Right atrium auricular region (tissue), 2 donors: ENCODE measurements around the gene ABCD3. TPM values are rescaled to one million over a fixed set of nuclear protein-coding genes. Genes with fewer than 3 reads are reported as not detected.
"Not testable (repeated sequence)": the region's sequence is repeated elsewhere in the genome, so short reads cannot be mapped to it uniquely, and the experiment has no call there.

Experiments
- DNase-seq: peaks from one replicate; pipeline ENCODE4 v3.0.0-alpha.2; 2019; ENCODE audit warnings: low spot score
- H3K27ac ChIP-seq, 2 donors: fragments of 200-600 bp; sonication (generic); 1 replicate in 1 of 2; 2 replicates in 1 of 2; pipeline ENCODE4 v1.5.1; 2016 to 2019
- H3K27me3 ChIP-seq, 2 donors: fragments of 200-600 bp; sonication (generic); one replicate each; pipeline versions ENCODE4 v1.5.1 to v1.6.0; 2017 to 2019
- H3K36me3 ChIP-seq: fragments of 200-600 bp; sonication (generic); one replicate; pipeline ENCODE4 v1.5.1; 2016
- H3K4me1 ChIP-seq, 2 donors: fragments of 200-600 bp; sonication (generic); one replicate each; pipeline versions ENCODE4 v1.5.1 to v1.6.0; 2017 to 2019
- H3K4me3 ChIP-seq, 2 donors: fragments of 200-600 bp; sonication (generic); 1 replicate in 1 of 2; 2 replicates in 1 of 2; pipeline ENCODE4 v1.5.1; 2017 to 2019; ENCODE audit warnings: mild to moderate bottlenecking in 1 of 2, moderate library complexity in 1 of 2
- H3K9me3 ChIP-seq, 2 donors: fragments of 200-600 bp; sonication (generic); one replicate each; pipeline ENCODE4 v1.5.1; 2019
- CTCF ChIP-seq, 2 donors: fragments of 200-600 bp; sonication (generic); IDR thresholded peaks; one replicate each; pipeline ENCODE4 v1.5.1; 2019; ENCODE audit warnings: antibody characterized with exemption in 2 of 2
- total RNA-seq, 2 donors: library from RNA; depleted of rRNA; stranded (reverse); fragments of >200 nt; gene quantifications; one replicate each; pipeline ENCODE4 v1.1.0, GENCODE V29; 2016

Gene ABCD3
- total RNA-seq, 2 donors from 2014 or later = 24.6 to 54.1 TPM

- TF ChIP-seq CTCF (IDR thresholded peaks at IDR 0.05) = no peak
- H3K4me3 ChIP-seq = no peak overlapping the region
- H3K4me1 ChIP-seq = peaks cover 0 to 5% of the 10 kb centered on the region in 2 donors
- peaks cover 0 to 7% of the 10 kb centered on the region in 2 donors for H3K9me3 ChIP-seq
- H3K27ac ChIP-seq = no peak overlapping the region
- H3K36me3 ChIP-seq = no peaks in the 10 kb centered on the region
- no peaks in the 10 kb centered on the region for H3K27me3 ChIP-seq
- DNase-seq = no peak
Observed at GRCh38 chr1:94433866-94434265, 15.7 kb downstream of the ABCD3 start.

DNA sequence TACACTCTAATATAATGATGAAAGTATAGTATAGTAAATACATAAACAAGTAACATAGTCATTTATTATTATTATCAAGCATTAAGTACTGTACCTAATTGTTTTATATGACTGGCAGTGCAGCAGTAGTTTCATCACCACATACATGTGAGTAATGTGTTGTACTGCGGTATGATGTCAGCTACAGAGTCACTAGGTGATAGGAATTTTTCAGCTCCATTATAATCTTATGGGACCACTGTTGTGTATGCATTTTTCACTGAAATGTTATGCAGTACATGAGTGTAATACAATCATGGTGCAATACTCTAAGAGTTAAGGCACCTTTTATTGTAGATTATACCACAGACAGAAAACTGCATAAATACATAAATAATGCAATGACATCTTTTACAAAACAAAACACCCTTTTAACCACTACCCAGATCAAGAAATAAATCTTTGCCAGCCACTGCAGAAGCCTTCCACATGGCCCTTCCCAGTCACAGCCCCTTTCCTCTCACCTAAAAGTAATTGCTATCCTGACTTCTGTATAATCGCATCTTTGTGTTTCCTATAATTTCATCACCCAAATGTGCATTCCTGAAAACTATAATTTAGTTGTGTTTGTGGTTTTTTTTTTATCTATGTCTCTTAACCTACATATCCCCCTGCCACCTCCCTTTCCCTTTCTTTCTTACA lies 16.3 kb downstream of the ABCD3 start:
- peaks cover 0 to 4% of the 10 kb centered on the region in 2 donors for H3K4me1 ChIP-seq
- peaks cover 0 to 7% of the 10 kb centered on the region in 2 donors for H3K9me3 ChIP-seq
- no peak overlapping the region for H3K27ac ChIP-seq
- no peak overlapping the region for H3K4me3 ChIP-seq
- TF ChIP-seq CTCF (IDR thresholded peaks at IDR 0.05) = no peak
- H3K36me3 ChIP-seq = no peaks in the 10 kb centered on the region
- DNase-seq = no peak
- no peaks in the 10 kb centered on the region for H3K27me3 ChIP-seq

DNA sequence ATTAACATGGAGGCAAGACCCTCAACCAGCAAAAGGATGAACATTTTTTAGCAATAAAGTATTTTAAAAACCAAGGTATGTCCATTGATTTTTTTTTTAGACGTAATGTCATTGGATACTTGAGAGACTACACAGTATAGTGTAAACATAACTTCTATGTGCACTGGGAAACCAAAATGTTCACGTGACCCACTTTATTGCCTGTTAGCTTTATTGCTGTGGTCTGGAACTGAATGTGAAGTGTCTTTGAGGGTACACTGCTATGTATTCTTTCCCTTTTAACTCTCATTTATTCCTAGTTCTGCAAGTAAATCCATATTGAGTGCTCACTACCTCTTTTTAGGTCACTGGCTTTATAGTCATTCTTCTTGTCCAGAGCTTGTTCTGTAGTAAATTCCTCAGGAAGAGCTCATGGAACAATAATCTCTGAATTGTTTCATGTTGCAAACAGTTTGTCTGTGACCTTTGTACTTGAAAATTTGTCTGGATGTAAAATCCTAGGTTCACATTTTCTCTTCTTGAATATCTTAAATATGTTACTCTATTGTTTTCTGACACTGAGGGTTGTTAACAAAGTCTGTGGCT lies 20.6 kb downstream of the ABCD3 start:
- Histone ChIP-seq H3K36me3 (no peaks in the 10 kb centered on the region), H3K4me3 (no peak overlapping the region), H3K27me3 (no peaks in the 10 kb centered on the region), H3K27ac (no peak overlapping the region), H3K4me1 (no peaks in the 10 kb centered on the region), H3K9me3 (peaks cover 0 to 17% of the 10 kb centered on the region in 2 donors)
- no peak for TF ChIP-seq CTCF (IDR thresholded peaks at IDR 0.05)
- DNase-seq = no peak

DNA sequence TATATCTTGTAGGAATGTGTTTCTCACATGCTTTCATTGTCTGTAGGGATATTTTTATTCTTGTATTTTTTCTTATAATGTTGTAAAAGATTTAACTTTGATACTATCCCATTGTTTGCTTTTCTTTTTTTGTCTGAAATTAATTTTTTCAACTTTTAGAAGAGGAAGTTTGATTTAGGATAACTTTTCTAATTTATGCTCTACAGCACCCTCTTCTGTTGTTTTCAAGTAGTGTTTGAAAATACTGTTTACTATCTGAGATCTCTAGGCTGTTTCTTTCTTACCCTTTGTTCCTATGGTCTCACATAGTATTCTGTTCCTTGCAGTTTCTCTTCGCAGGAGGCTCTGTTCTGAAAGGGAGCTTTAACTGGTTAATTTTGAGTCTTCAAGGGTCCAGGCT lies 21.9 kb downstream of the ABCD3 start:
- no peak for TF ChIP-seq CTCF (IDR thresholded peaks at IDR 0.05)
- H3K4me3 ChIP-seq = no peak overlapping the region
- H3K9me3 ChIP-seq = peaks cover 0 to 17% of the 10 kb centered on the region in 2 donors
- H3K4me1 ChIP-seq = no peaks in the 10 kb centered on the region
- H3K36me3 ChIP-seq = no peaks in the 10 kb centered on the region
- H3K27ac ChIP-seq = no peak overlapping the region
- no peak for DNase-seq
- H3K27me3 ChIP-seq = no peaks in the 10 kb centered on the region

DNA sequence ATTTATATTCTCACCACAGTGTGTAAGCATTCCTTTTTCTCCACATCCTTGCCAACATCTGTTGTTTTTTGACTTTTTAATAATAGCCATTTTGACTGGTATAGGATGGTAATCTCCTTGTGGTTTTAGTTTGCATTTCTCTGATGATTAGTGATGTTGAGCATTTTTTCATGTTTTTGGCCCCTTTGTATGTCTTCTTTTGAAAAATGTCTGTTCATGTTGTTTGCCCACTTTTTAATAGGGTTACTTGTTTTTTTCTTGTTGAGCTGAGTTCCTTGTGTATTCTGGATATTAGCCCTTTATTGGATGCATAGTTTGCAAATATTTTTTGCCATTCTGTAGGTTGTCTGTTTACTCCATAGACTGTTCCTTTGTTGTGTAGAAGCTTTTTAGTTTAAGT lies 24.9 kb downstream of the ABCD3 start:
- not testable (repeated sequence) for H3K4me1 ChIP-seq, H3K4me3 ChIP-seq, H3K36me3 ChIP-seq, H3K27me3 ChIP-seq, H3K27ac ChIP-seq, DNase-seq
- peaks cover 0 to 10% of the 10 kb centered on the region in 2 donors for H3K9me3 ChIP-seq

- not testable (repeated sequence) for DNase-seq, H3K27ac ChIP-seq
- peaks cover 0 to 20% of the 10 kb centered on the region in 2 donors for H3K9me3 ChIP-seq
Observed at GRCh38 chr1:94444819-94445218, 26.6 kb downstream of the ABCD3 start.

DNA sequence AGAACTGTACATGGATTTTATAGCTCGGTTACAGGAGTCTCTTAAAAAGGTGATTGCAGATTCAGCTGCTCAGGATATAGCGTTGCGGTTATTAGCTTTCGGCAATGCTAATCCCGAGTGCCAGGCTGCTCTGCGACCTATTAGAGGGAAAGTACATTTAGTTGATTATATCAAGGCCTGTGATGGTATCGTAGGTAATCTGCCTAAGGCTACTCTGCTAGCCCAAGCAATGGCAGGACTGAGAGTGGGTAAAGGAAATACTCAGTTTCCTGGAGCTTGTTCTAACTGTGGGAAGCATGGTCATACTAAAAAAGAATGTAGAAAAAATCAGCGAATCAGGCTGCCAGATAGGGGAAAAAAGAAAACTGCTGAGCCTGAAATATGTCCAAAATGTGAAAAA lies 27.5 kb downstream of the ABCD3 start:
- not testable (repeated sequence) for H3K27ac ChIP-seq, H3K4me1 ChIP-seq, H3K27me3 ChIP-seq, H3K4me3 ChIP-seq, DNase-seq
- Histone ChIP-seq H3K36me3 (peaks cover 18% of the 10 kb centered on the region), H3K9me3 (peaks cover 0 to 29% of the 10 kb centered on the region in 2 donors)

More at GRCh38 chr1:94444819-94445218, 26.6 kb downstream of the ABCD3 start:
- not testable (repeated sequence) for H3K4me3 ChIP-seq, H3K36me3 ChIP-seq, H3K27me3 ChIP-seq, H3K4me1 ChIP-seq

DNA sequence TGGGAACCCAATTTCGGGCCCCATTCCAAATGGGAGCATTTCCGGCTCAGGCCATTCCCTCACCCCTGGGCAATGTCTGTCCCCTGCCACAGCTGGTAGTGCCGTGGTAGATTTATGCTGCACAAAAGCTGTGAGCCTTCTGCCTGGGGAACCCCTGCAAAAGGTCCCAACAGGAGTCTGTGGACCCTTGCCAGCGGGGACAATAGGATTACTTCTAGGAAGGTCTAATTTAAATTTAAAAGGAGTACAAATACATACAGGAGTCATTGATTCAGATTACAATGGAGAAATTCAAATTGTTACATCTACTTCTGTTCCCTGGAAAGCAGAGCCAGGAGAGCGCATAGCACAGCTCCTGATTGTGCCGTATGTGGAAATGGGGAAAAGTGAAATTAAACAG lies 28.0 kb downstream of the ABCD3 start:
- H3K9me3 ChIP-seq = peaks cover 0 to 33% of the 10 kb centered on the region in 2 donors
- H3K4me3 ChIP-seq, H3K27me3 ChIP-seq, DNase-seq, H3K4me1 ChIP-seq, H3K27ac ChIP-seq: not testable (repeated sequence)
- peaks cover 18% of the 10 kb centered on the region for H3K36me3 ChIP-seq

- H3K9me3 ChIP-seq = peaks cover 0 to 26% of the 10 kb centered on the region in 2 donors
Observed at GRCh38 chr1:94448741-94449140, 30.6 kb downstream of the ABCD3 start.

More at GRCh38 chr1:94448741-94449140, 30.6 kb downstream of the ABCD3 start:
- H3K27ac ChIP-seq, H3K4me1 ChIP-seq, H3K4me3 ChIP-seq, H3K27me3 ChIP-seq, DNase-seq: not testable (repeated sequence)
- H3K36me3 ChIP-seq = peaks cover 18% of the 10 kb centered on the region
